GM19463 (cell line): ENCODE results near the gene FOSB.
"Not testable (repeated sequence)": the region's sequence is repeated elsewhere in the genome, so short reads cannot be mapped to it uniquely, and the experiment has no call there.

Source experiments
- ATAC-seq: cut with Tn5 transposase; IDR thresholded peaks from one replicate; pipeline ENCODE4 v1.9.1; 2021; ENCODE audit warnings: mild to moderate bottlenecking, moderate library complexity; ENCODE audit not compliant: unreplicated experiment

Gene FOSB

DNA sequence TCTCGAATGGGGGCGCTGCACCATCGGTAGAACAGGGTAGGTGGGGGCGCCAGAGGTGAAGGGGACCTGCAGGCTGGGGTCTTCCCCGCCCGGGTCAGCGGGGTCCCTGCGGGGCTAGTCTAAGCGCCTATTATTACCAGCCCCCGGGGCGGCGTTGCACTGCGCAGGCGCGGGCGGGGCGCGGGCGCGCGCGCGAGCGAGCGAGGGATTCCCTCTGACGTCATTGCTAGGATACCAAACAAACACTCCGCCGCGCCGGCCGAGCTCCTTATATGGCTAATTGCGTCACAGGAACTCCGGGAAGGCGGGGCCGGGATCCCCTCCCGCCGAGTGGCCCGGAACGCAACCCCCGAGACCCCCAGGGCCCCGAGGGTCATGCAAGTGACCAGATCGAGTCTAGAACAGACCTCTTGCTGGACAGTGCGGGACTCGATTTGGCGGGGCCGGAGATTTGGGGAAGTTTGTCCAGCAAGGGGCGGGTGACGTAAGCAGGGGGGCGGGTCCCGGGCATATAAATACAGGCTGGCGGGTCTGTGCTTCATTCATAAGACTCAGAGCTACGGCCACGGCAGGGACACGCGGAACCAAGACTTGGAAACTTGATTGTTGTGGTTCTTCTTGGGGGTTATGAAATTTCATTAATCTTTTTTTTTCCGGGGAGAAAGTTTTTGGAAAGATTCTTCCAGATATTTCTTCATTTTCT, at the start of gene FOSB:
Gene FOSB, plus strand, starts transcription at position 541 of the 703 bp plus-strand sequence. CDS start 591 bp downstream, outside the sequence.
- ATAC-seq, result peak; percentile 31

DNA sequence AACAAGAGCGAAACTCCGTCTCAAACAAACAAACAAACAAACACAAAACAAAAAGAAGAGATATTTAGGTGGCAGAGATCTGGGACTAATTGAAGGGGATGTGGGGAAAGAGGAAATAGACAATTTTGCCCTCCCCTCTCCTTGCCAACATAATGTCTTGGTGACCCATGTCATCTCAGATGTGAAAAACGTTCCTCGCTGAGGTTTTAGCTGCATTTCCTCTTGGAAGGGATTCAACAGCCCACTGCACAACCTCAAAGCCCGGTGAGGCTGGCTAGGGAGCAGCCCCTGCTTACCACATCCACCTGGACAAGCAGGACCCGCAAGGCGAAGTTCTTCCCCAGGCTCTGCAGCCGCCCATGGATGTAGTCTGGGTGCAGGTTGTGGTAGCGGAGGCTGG, 49.0 kb upstream of the FOSB start:
- no peak for ATAC-seq

DNA sequence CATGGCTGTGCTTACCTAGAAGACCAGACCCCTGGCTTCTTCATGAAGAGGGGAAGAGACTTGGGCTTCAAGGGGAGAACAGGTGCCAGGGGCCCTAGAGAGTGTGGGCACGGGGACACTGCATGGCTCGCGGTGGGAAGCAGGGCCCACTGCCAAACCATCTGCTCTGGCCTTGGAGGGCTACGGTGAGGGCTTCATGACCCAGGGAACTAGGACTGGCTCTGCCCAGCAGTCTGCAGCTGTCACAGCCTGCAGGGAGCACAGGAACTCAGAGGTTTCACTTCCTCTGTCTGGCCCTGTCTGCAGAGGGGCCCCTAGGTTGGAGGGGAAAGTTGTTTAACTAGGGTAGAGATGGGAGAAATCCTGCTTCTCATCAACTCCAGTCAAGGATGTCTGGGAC, 48.4 kb upstream of the FOSB start:
- peak; percentile 59 for ATAC-seq

DNA sequence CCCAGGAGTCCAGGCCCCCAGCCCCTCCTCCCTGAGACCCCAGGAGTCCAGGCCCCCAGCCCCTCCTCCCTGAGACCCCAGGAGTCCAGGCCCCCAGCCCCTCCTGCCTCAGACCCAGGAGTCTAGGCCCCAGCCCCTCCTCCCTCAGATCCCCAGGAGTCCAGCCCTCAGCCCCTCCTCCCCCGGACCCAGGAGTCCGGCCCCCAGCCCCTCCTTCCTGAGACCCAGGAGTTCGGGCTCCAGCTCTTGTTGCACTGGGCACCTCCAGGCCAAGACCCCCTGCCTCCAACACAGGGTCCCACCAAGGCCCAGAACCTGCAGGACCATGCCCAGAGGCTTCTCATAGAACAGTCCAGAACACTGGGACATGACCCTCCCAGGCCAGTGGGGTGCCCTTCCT, 47.9 kb upstream of the FOSB start:
- no peak for ATAC-seq

DNA sequence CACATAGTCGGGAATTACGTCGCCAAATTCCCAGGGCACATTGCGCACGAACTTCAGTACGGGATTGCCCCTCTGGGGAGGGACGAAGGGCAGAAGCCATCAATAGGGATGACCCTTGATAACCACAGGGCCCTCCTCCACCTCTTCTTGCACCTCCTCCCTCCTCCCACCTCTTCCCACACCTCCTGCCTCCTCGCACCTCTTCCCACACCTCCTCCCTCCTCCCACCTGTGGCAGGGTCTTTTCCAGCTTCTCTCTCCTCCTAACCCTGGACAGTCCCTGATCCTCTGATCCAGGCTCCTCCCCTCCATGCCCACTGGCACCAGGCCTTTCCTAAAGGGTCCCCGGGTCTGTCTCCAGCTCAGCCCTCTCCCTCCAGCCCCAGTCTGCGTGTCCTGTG, 47.4 kb upstream of the FOSB start:
- ATAC-seq, result no peak

DNA sequence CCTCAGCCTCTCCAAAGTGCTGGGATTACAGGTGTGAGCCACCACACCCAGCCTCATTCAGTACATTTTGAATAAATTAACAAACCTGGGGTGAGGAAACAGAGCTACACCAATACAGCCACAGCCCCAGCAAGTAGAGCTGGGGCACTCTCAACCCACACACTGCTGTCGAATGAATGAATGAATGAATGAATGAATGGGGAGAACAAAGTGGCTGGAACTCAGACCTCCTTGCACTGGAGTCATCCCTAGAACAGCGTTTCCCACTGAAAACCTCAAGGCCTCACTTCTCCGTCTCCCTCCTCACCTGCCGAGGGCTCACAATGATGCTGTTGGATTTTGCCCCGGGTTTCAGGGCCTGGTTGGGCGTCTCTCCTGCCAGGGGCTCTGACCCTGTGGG, 46.9 kb upstream of the FOSB start:
- ATAC-seq, result no peak

DNA sequence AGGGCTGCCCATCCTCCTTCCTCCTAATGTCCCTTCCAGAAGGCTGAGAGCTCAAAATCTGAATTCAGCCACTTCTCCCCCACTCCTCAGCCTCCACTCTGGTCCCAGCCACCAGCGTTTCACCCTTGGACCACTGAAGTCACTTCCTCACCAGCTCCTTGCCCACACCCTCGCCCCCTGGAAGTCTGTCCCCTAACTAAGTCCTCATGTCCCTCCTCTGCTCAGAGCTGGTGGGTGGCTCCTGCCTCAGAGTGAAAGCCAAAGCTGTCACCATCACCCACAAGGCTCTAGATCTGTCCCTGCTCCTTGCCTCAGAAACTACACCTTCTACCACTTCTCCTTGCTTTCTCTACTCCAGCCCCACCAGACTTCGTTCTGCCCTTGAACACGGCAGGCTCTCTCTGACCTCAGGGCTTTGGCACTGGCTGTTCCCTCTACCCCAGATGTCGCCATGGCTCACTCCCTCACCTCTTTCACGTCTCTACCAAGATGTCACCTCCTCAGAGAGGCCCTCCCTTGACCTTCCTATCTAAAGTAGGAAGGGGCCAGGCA, 45.8 kb upstream of the FOSB start:
- ATAC-seq, result no peak

DNA sequence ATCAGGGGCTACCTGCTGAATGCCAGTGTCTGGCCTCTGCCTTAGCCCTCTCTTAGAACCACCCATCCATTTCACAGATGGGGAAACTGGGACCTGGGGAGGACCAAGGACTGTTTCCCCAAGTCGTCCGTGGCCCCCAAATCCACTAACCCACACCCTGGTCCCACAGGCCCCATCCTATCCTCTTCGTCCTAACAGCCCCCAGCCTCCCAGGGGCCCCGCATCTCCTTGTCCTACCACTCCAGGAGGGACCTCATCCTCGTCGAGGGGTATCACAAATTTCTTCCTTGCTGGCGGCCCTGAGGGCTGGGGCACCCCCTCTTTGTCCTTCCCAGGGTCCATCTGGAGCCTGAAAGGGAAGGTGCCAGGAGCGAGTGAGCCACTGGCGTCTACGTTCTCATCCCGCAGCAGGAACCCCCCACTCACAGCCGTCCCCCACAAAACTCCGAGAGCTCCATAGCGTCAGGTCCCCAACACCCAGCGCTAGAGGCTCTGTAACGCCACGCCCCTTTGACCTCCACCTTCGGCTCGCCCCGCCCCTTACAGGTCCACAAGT, 44.7 kb upstream of the FOSB start:
- no peak for ATAC-seq

DNA sequence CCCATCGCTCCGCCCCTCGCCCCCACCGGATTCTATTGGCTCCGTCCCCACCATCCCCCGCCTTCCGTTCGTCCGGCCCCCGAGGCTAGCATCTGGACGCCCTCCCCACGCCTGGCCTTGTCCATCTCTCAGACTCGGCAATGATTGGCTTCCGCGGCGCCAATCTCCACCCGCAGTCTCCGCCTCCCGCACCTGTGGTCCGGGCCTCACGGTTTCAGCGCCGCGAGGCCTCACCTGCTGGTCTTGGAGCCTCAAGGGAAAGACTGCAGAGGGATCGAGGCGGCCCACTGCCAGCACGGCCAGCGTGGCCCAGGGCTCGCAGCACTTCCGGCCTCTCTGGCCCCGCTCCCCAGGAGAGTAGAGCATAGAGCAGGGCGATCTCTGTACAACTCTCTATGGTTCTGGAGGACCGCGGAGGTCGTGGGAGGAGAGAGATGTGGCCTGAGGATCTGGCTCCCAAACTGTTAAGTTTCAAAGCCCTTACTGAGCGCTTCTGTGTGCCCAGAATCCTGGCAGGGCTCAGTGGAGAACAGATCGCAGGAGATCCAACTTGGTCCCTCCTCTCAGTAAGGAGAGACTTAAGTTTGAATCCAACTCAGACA, 44.1 kb upstream of the FOSB start, which contains the start of gene ERCC1:
Gene ERCC1, minus strand, starts transcription at position 329 of the 602 bp plus-strand sequence. CDS start 543 bp downstream, outside the sequence.
- peak; percentile 65 for ATAC-seq

DNA sequence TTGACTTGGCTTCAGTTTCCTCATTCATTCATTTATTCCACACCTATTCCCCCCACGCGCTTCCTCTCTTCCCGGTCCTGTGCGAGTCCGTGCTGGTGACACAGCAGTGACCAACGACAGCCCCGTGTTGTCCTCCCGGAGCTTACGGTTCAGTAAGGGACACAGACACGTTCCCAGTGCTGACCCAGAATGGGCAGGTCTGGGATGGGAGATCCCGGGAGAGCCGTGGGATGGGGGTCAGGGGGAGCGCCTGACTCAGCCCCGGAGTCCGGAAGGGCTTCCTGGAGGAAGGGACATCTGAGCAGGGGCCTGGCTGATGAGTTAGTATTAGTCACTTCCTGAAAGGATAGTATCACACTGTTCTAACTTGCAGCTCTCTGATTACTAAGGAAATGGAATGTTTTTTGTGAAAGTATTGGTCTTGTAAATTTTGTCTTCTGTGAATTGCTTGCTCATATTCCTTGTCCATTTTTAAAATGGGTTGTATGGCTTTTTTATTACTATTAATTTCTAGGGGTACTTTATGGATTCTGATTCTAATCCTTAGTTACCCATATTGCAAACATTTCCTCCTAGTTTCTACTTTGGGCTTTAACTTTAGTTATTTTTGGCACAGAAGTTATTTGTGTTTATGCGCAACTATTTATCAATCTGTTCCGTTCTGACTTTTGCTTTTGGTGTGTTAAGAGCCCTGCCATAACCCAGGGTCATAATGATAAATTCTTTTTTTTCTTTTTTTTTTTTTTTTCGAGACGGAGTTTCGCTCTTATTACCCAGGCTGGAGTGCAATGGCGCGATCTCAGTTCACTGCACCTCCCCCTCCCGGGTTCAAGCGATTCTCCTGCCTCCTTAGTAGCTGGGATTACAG, 43.4 kb upstream of the FOSB start:
- no peak for ATAC-seq

DNA sequence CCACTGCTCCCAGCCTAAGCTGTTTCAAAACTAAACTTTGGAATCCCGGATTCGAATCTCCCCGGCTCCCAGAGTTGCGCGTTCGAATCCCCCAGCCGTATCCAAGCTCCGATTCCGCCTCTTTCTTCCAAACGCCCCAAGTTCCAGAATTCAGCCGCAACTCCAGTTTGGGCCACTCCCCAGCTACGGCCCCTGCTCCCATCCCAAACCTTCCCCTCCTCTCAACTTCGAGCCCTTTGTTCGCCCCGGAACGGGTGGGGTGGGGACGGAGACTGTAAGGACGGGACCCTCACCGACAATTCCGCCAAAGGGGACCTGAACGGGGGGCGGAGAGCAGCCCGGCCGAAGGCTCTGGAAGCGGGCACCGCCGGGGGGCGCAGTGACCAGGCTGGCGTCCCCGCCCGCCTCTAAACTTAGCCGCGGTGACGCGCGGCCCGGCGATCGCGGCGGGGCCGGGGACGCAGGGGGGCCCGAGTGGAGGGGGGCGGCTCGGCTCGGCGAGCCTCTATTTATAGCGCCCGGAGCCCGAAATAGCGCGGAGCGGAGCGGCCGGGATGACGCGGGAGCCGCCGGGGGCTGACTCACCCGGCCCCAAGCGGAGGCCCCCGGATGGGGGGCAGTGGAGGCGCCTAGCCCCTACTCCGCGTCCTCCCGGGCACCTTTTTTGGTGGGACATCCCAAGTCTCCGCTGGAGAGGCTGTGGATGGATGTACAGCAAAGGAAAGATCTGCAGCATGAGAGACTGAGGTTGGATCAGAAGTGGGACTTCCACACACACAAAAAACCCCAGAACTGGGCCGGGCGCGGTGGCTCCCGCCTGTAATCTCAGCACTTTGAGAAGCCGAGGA, 39.2 kb upstream of the FOSB start:
- no peak for ATAC-seq

DNA sequence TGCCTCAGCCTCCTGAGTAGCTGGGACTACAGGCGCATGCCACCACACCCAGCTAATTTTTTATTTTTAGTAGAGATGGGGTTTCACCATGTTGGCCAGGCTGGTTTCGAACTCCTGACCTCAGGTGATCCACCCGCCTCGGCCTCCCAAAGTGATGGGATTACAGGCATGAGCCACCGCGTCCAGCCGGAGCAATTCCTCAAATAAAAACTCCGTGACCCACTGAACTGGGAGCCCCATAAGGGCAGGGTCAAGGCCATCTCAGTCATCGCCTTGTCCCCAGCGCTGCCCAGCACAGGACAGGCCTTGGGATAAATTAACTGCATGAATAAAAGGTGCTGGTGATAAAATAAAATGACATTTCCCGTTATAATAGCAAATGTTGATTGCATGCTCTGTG, 37.9 kb upstream of the FOSB start:
- not testable (repeated sequence) for ATAC-seq

DNA sequence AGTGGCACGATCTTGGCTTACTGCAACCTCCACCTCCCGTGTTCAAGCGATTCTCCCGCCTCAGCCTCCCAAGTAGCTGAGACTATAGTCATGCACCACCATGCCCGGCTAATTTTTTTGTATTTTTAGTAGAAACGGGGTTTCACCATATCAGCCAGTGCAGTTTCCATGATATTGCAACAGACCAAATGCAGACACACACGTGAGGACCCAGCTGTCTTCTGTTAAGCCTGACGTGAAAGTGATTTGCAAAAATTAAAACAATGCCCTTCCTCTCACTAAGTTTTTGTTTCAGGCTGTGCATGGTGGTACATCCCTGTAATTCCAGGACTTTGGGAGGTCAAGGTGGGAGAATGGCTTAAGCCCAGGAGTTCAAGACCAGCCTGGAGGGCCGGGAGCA, 36.8 kb upstream of the FOSB start:
- not testable (repeated sequence) for ATAC-seq

DNA sequence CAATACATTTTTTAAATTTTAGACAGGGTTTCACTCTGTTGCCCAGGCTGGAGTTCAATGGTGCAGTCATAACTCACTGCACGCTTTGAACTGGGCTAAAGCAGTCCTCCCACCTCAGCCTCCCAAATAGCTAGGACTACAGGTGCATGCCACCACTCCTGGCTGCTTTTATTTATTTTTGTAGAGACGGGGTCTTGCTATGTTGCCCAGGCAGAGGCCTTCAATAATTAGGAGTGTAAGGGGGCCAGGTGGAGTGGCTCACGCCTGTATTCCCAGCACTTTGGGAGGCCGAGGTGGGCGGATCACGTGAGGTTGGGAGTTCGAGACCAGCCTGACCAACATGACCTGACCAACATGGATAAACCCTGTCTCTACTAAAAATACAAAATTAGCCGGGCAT, 35.3 kb upstream of the FOSB start:
- not testable (repeated sequence) for ATAC-seq

DNA sequence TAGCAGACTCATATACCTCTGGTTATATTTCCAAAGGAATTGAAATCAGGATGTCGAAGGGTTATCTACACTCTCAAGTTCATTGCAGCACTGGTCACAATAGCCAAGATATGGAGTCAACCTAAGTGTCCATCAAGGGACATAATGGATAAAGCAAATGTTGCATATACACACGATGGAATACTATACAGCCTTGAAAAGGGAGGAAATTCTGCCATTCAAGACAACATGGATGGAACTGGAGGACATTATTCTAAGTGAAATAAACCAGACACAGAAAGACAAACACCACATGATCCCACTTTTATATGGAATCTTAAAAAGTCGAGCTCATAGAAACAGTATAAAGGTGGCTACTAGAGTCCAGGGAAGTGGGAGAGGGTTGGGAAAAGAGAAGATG, 30.5 kb upstream of the FOSB start:
- no peak for ATAC-seq

DNA sequence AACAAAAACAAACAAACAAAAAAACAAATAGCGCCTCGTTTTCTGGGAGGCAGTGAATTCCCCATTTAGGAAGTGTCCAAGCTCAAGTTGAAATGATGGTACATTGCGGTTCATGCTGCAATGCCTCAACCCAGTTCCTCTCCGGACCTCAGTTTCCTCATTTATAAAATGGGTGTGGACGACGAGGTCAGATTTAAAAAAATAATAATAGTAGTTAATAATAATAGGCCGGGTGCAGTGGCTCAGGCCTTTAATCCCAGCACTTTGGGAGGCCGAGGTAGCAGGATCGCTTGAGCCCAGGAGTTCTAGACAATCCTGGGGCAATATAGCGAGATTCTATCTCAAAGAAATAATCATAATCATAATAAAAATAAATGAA, 28.6 kb upstream of the FOSB start:
- ATAC-seq, result no peak

DNA sequence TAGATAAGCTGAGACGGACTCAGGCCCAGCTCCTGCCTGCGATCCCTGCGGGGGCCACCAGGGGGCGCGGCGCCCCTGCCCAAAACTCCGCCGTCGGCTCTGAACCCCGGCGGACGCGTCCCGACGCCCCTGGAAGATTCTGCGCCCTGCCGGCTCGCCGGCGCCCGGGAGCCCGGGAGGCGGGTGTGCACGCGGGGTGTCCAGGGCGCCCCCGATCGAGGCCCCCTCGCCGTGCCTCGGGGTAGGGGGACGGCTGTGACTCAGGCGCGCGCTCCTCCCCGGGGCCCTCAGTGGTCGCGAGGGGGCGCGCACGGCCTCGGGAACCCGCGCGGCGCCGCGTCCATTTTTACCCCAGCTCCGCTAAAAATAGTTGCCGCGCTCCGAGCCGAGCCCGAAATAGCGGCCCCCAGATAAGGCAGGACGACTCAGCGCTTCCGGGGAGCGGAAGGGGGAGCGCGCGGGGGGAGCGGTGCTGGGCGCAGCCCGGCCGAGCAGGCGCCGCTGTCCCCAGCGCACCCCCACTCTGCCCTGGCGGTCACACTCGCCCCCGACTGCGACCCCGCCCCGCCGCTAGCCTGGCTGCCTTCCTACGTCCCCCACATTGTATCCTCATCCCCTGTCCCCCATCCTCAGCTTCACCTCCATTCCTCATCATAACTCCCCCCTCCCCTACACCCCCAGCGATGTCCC, 28.1 kb upstream of the FOSB start:
- peak; percentile 45 for ATAC-seq

DNA sequence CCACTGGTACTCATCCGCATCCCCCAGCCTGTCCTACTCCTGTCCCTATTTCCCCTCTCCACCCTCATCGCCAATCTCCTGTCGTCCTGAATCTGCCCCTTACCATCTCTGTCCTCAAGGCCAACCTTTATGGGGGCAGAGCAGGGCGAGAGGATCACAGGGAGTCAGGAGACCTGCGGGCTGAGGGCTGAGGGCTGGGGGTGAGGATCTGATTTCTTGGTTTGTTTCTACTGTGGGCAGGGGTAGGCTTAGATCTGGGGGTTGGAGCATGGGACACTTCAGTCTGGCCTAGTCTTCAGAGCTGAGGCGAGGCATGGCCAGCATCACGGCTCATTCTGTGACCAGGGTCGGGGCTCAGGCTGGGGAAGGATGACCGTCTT, 27.5 kb upstream of the FOSB start:
- ATAC-seq, result no peak

DNA sequence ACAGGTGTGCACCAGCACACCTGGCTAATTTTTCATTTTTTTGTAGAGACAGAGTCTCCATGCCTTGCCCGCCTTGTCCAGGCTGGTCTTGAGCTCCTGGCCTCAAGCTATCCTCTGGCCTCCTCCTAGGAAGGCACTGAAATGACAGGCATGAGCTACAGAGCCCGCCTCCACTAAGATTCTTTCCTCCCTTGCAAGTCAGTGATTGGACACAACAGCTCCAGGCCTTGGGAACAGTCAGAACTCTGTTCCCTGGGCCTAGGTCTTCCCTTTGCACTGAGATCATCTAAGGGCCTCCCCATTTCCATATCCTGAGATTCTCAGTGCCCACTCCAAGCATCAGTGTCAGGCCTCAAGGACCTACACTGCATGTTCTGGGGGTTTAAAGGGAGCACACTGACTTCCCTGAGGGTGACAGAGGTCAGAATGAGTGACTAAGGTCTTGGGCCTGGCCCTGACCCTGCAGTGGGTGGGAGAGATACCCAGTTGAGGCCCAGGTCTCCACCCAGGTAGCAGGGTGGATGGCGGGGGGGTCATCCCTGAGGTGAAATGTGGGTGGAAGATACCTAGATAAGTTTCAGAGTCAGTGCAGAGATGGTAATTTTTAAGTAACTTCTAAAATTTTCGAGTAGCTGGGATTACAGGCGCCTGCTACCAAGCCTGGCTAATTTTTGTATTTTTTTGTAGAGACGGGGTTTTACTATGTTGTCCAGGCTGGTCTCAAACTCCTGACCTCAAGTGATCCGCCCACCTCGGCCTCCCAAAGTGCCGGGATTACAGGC, 26.7 kb upstream of the FOSB start:
- no peak for ATAC-seq
